PC-9 (cell line): Measurements from ENCODE around the gene SHROOM2. TPM values are rescaled to one million over a fixed set of nuclear protein-coding genes. Genes with fewer than 3 reads are reported as not detected.

ENCODE experiments used
- BruUV-seq: library from RNA; stranded (reverse); fragments of 400-500 nt; replicated peaks from 2 replicates; lab custom pipeline; 2021; lab: Mats Ljungman, UMichigan
- CTCF ChIA-PET: fragments of 300-600 bp; sonication (Branson Sonifier 250); formaldehyde crosslinking; loops from one replicate; lab custom pipeline; 2022; ENCODE audit warnings: antibody characterized with exemption; lab: Charles Lee
- POLR2A ChIA-PET: fragments of 300-600 bp; sonication (Branson Sonifier 250); formaldehyde crosslinking; loops from one replicate; lab custom pipeline; 2022; ENCODE audit warnings: antibody characterized with exemption; ENCODE audit not compliant: unreplicated experiment; lab: Charles Lee
- DNase-seq, 2 experiments: peaks; one replicate each; pipeline versions ENCODE4 v3.0.0 to v3.0.0-alpha.2; 2015 to 2022; ENCODE audit warnings: mixed read lengths in 1 of 2
- H2AFZ ChIP-seq: fragments of 200-600 bp; sonication (generic); 2 replicates; pipeline ENCODE4 v1.8.1; 2017; ENCODE audit warnings: antibody characterized with exemption
- H3F3A ChIP-seq: fragments of 200-600 bp; sonication (generic); 2 replicates; pipeline ENCODE4 v1.8.1; 2017; ENCODE audit warnings: antibody characterized with exemption, mild to moderate bottlenecking, low read depth; ENCODE audit not compliant: insufficient read depth
- H3K27ac ChIP-seq: fragments of 200-600 bp; sonication (generic); 2 replicates; pipeline ENCODE4 v1.6.1; 2016; ENCODE audit warnings: mixed run types
- H3K27me3 ChIP-seq: fragments of 200-600 bp; sonication (generic); 2 replicates; pipeline ENCODE4 v1.6.1; 2016; ENCODE audit warnings: low read depth, mixed run types; ENCODE audit not compliant: insufficient read depth
- H3K36me3 ChIP-seq: fragments of 200-600 bp; sonication (generic); 2 replicates; pipeline ENCODE4 v1.6.1; 2016; ENCODE audit warnings: low read depth, mixed run types
- H3K4me1 ChIP-seq: fragments of 200-600 bp; sonication (generic); replicated peaks from 2 replicates; pipeline ENCODE4 v1.6.1; 2016; ENCODE audit warnings: mixed run types; ENCODE audit not compliant: insufficient read depth
- H3K4me2 ChIP-seq: fragments of 200-600 bp; sonication (generic); 2 replicates; pipeline ENCODE4 v1.6.1; 2017; ENCODE audit warnings: mixed run types
- H3K4me3 ChIP-seq: fragments of 200-600 bp; sonication (generic); 2 replicates; pipeline ENCODE4 v1.6.1; 2016; ENCODE audit warnings: mixed run types
- H3K79me2 ChIP-seq: fragments of 200-600 bp; sonication (generic); 2 replicates; pipeline ENCODE4 v1.6.1; 2017; ENCODE audit warnings: low read depth, mixed run types
- H3K9me2 ChIP-seq: fragments of 200-600 bp; sonication (generic); 2 replicates; pipeline ENCODE4 v1.8.1; 2017; ENCODE audit warnings: mild to moderate bottlenecking; ENCODE audit not compliant: insufficient read depth
- H3K9me3 ChIP-seq: fragments of 200-600 bp; sonication (generic); 2 replicates; pipeline ENCODE4 v1.8.1; 2016; ENCODE audit warnings: low read depth; ENCODE audit not compliant: insufficient read depth
- H4K20me1 ChIP-seq: fragments of 200-600 bp; sonication (generic); 2 replicates; pipeline ENCODE4 v1.8.1; 2017; ENCODE audit not compliant: insufficient read depth
- CTCF ChIP-seq: fragments of 200-600 bp; sonication (generic); conservative IDR thresholded peaks from 2 replicates; pipeline ENCODE4 v1.6.1; 2017; ENCODE audit warnings: mixed run types, antibody characterized with exemption, mild to moderate bottlenecking, moderate library complexity
- EZH2 ChIP-seq: fragments of 200-600 bp; sonication (generic); IDR thresholded peaks from 2 replicates; pipeline ENCODE4 v1.8.0; 2017; ENCODE audit warnings: antibody characterized with exemption, low read depth
- intact Hi-C: fragments of 100-400 bp; cut with micrococcal nuclease; formaldehyde crosslinking; loops from one replicate; pipeline ENCODE4 v1.10.0; 2022; ENCODE audit not compliant: unreplicated experiment
- total RNA-seq: library from RNA; stranded (reverse); gene quantifications from 2 replicates; pipeline ENCODE4 v1.2.3, GENCODE V29; 2021

The SHROOM2 gene
- total RNA-seq, 1 experiment from 2014 or later = 0.17 TPM

GRCh38 chrX:9853307-9853706, 67.1 kb downstream of the SHROOM2 start:
- BruUV-seq = no TSS peak
- no peaks in the 10 kb centered on the region for H3K9me3 ChIP-seq
- H3K4me3 ChIP-seq = no peak overlapping the region
- ChIA-PET POLR2A (no interaction called here), CTCF (no interaction called here)
- H4K20me1 ChIP-seq = no peaks in the 10 kb centered on the region
- no peaks in the 10 kb centered on the region for H3K27me3 ChIP-seq
- H3K4me1 ChIP-seq = no peaks in the 10 kb centered on the region
- no peak for TF ChIP-seq CTCF
- no peak for TF ChIP-seq EZH2
- intact Hi-C loops = no loop called here
- no peak overlapping the region for H2AFZ ChIP-seq
- H3K36me3 ChIP-seq = no peaks in the 10 kb centered on the region
- no peaks in the 10 kb centered on the region for H3K9me2 ChIP-seq
- no peak overlapping the region for H3K4me2 ChIP-seq
- no peak for DNase-seq
- H3K79me2 ChIP-seq = no peaks in the 10 kb centered on the region
- H3F3A ChIP-seq = no peaks in the 10 kb centered on the region
- no peak overlapping the region for H3K27ac ChIP-seq

- no peak overlapping the region for H3K4me2 ChIP-seq
- TF ChIP-seq CTCF = no peak
- TF ChIP-seq EZH2 = no peak
These were observed 69.5 kb downstream of the SHROOM2 start for GRCh38 chrX:9855561-9856283.

GRCh38 chrX:9856588-9856987, 70.4 kb downstream of the SHROOM2 start:
- CTCF ChIA-PET = no interaction called here
- BruUV-seq = no TSS peak
- H3K27ac ChIP-seq = no peak overlapping the region

More at GRCh38 chrX:9855561-9856283, 69.5 kb downstream of the SHROOM2 start:
- no peaks in the 10 kb centered on the region for H3K27me3 ChIP-seq
- no peaks in the 10 kb centered on the region for H3K36me3 ChIP-seq
- H3K27ac ChIP-seq = no peak overlapping the region
- intact Hi-C loops = no loop called here
- ChIA-PET CTCF (no interaction called here), POLR2A (no interaction called here)
- BruUV-seq = no TSS peak
- no peak overlapping the region for H2AFZ ChIP-seq
- no peaks in the 10 kb centered on the region for H3K79me2 ChIP-seq
- no peak for DNase-seq
- H4K20me1 ChIP-seq = no peaks in the 10 kb centered on the region
- H3K4me3 ChIP-seq = no peak overlapping the region
- no peaks in the 10 kb centered on the region for H3K4me1 ChIP-seq
- H3K9me3 ChIP-seq = no peaks in the 10 kb centered on the region
- H3F3A ChIP-seq = no peaks in the 10 kb centered on the region
- H3K9me2 ChIP-seq = no peaks in the 10 kb centered on the region

More at GRCh38 chrX:9856588-9856987, 70.4 kb downstream of the SHROOM2 start:
- Histone ChIP-seq H3K79me2 (no peaks in the 10 kb centered on the region), H4K20me1 (no peaks in the 10 kb centered on the region), H3K36me3 (no peaks in the 10 kb centered on the region), H3K9me3 (no peaks in the 10 kb centered on the region), H3K4me1 (no peaks in the 10 kb centered on the region), H3K27me3 (no peaks in the 10 kb centered on the region), H3K9me2 (no peaks in the 10 kb centered on the region), H3F3A (no peaks in the 10 kb centered on the region), H2AFZ (no peak overlapping the region), H3K4me2 (no peak overlapping the region), H3K4me3 (no peak overlapping the region)
- intact Hi-C loops = no loop called here
- POLR2A ChIA-PET = no interaction called here
- TF ChIP-seq CTCF (no peak), EZH2 (no peak)
- DNase-seq = no peak
